WI38 (cell line): ENCODE data around the gene TMEM63B.

Experiments used
- H3K4me3 ChIP-seq: 2 replicates; pipeline ENCODE4 v1.5.1; 2011; ENCODE audit warnings: low read depth, mild to moderate bottlenecking, control low read depth, low read length
- TF ChIP-seq, protein P1 (sequence below): IDR thresholded peaks from 2 replicates; pipeline ENCODE4 v1.5.1; 2012; ENCODE audit warnings: low read depth, mild to moderate bottlenecking, control low read depth, low read length

The TMEM63B gene

DNA sequence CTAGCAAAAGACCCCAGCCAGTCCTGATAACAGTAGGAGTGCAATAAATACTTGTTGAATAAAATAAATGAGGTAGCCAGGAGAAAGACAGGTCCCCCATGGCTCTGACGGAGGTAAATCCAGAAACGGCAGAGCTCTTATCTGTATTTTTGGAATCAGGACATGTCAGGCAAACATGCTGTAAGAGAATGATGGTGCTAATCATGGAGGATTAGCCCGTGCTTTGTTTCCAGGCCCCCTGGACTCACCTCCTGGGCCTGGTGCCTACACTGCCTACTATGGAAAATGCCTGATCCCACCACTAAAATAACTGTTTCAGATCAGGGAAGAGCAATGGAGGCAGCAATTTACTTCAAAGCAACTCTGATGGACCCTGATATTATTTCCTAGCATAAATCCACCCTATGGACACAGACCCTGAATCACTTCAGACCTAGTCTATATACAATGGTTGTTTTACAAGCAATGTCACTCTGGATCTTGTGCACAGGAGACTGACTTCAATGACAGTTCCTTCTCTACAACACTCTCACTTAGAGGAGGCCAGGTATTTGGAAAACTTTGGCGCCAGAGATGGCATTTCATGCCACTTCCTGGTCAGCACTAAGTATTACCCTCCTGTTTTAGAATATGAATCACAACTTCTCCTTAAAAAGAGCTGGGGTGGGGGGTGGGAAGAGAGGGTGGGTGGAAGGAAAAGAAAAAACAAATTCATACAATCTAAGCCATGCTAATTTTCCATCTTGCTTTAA is 6.5 kb upstream of the TMEM63B start:
- TF ChIP-seq, protein P1, sequence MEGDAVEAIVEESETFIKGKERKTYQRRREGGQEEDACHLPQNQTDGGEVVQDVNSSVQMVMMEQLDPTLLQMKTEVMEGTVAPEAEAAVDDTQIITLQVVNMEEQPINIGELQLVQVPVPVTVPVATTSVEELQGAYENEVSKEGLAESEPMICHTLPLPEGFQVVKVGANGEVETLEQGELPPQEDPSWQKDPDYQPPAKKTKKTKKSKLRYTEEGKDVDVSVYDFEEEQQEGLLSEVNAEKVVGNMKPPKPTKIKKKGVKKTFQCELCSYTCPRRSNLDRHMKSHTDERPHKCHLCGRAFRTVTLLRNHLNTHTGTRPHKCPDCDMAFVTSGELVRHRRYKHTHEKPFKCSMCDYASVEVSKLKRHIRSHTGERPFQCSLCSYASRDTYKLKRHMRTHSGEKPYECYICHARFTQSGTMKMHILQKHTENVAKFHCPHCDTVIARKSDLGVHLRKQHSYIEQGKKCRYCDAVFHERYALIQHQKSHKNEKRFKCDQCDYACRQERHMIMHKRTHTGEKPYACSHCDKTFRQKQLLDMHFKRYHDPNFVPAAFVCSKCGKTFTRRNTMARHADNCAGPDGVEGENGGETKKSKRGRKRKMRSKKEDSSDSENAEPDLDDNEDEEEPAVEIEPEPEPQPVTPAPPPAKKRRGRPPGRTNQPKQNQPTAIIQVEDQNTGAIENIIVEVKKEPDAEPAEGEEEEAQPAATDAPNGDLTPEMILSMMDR = no peak
- H3K4me3 ChIP-seq = no peak overlapping the region

DNA sequence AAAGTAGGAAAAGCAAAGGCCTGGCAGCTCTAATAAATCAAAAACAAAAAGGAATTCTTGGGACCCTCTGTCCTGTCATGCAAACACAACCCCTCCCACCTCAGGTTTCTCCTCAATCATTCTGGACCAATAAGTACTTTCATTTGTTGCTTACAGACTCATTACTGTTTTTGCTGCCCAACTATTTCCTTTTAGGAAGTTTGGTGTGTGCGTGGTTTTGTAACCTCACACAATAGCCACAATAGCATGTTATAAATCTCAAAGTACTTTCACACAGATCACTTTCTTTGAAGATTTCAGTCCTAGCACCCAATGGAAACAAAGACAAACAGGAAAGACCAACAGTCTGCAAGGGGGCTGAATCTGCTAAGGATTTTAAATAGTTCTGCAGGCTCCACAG is 4.6 kb upstream of the TMEM63B start:
- H3K4me3 ChIP-seq = no peak overlapping the region
- TF ChIP-seq, protein P1 = no peak

DNA sequence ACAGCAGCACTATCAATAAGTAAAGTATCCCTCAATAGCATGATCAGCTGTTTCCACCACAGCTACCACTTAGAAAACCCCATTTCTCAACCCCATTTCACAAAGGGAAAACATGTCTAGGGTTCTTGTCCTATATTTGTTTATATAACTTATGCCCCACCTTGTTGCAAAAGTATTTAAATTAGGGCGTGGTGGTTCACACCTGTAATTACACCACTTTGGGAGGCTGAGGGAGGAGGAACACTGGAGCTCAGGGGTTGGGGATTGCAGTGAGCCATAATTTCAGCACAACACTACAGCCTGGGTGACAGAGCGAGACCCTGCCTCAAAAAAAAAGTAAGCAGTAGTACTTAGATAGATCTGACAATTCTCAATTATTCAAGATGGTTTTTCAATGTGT is 3.8 kb upstream of the TMEM63B start:
- no peak overlapping the region for H3K4me3 ChIP-seq
- TF ChIP-seq, protein P1 = no peak

- H3K4me3 ChIP-seq = peak overlapping the region; percentile 77
- TF ChIP-seq, protein P1 = no peak
Observed at GRCh38 chr6:44126320-44127149, 819 bp upstream of the TMEM63B start.

- TF ChIP-seq, protein P1 = 0 out of 2 replicates have a peak, but pooled peaks have one; percentile 6
- H3K4me3 ChIP-seq = peak overlapping the region; percentile 85
Observed at GRCh38 chr6:44128020-44128917, 915 bp downstream of the TMEM63B start.

GRCh38 chr6:44129841-44130322 is 2.5 kb downstream of the TMEM63B start:
- H3K4me3 ChIP-seq = no peak overlapping the region
- TF ChIP-seq, protein P1 = no peak
